ENCODE results near the gene IFNA8. TPM values are rescaled to one million over a fixed set of nuclear protein-coding genes. Genes with fewer than 3 reads are reported as not detected.
A peak's percentile ranks its signal among the peaks of the same experiment; 100 is the strongest.

Gene IFNA8
- total RNA-seq, 1 experiment from 2014 or later, result not detected

- TF ChIP-seq ZNF423 (CRISPR knock-in tag; IDR thresholded peaks at IDR 0.05) (no peak), E2F1 (CRISPR knock-in tag; IDR thresholded peaks at IDR 0.05) (no peak), JAZF1 (CRISPR knock-in tag; IDR thresholded peaks at IDR 0.05) (no peak), ZNF416 (CRISPR knock-in tag; IDR thresholded peaks at IDR 0.05) (no peak), TP53 (CRISPR knock-in tag; IDR thresholded peaks at IDR 0.05) (no peak), ZNF425 (CRISPR knock-in tag; conservative IDR thresholded peaks at IDR 0.05) (no peak), GRHL2 (CRISPR knock-in tag; IDR thresholded peaks at IDR 0.05; ENCODE audit: insufficient replicate concordance, severe bottlenecking) (no peak)
Measured at GRCh38 chr9:21415493-21416267, 6.8 kb downstream of the IFNA8 start (continued).

GRCh38 chr9:21428235-21428634 lies 19.3 kb downstream of the IFNA8 start:
- ATAC-seq (no peak), DNase-seq (ENCODE audit: low spot score) (no peak)
- Mint-ChIP-seq H3K9me3 (no peaks in the 10 kb centered on the region), H3K4me3 (no peak overlapping the region), H3K27ac (peak overlapping the region; percentile 62), H3K4me1 (peaks cover 32% of the 10 kb centered on the region), H3K27me3 (ENCODE audit: low read depth) (no peaks in the 10 kb centered on the region), H3K36me3 (no peaks in the 10 kb centered on the region)
- ChIA-PET CTCF (interaction anchor here (0.7 to 1.5 kb wide), 3 partner anchors 26 to 193 kb away, joined by 3 to 4 read pairs (median 3); no protein-coding TSS in a partner anchor), POLR2A (no interaction called here)
- no peak for TF ChIP-seq ZBTB43 (CRISPR knock-in tag; IDR thresholded peaks at IDR 0.05)
- TF ChIP-seq KAT7 (CRISPR knock-in tag; IDR thresholded peaks at IDR 0.05; ENCODE audit: borderline replicate concordance), result no peak
- TF ChIP-seq TEAD4 (CRISPR knock-in tag; IDR thresholded peaks at IDR 0.05), result no peak
- no peak for TF ChIP-seq ZNF219 (CRISPR knock-in tag; IDR thresholded peaks at IDR 0.05; ENCODE audit: borderline replicate concordance)
- TF ChIP-seq ELF4 (CRISPR knock-in tag; IDR thresholded peaks at IDR 0.05; ENCODE audit: low read depth), result no peak
- TF ChIP-seq RELA (CRISPR knock-in tag; IDR thresholded peaks at IDR 0.05; ENCODE audit: borderline replicate concordance), result no peak
- TF ChIP-seq NR1H2 (CRISPR knock-in tag; IDR thresholded peaks at IDR 0.05), result no peak
- no peak for TF ChIP-seq ZSCAN18 (CRISPR knock-in tag; IDR thresholded peaks at IDR 0.05)
- TF ChIP-seq ARID4B (CRISPR knock-in tag; IDR thresholded peaks at IDR 0.05; ENCODE audit: borderline replicate concordance), result no peak
- no peak for TF ChIP-seq ATF2 (CRISPR knock-in tag; IDR thresholded peaks at IDR 0.05; ENCODE audit: borderline replicate concordance, low read depth)
- no peak for TF ChIP-seq CREB1 (CRISPR knock-in tag; IDR thresholded peaks at IDR 0.05)
- no peak for TF ChIP-seq MAX (CRISPR knock-in tag; IDR thresholded peaks at IDR 0.05)
- no peak for TF ChIP-seq AR (CRISPR knock-in tag; IDR thresholded peaks at IDR 0.05)
